Stomach (tissue), 9 donors: ENCODE data around the gene THSD4. TPM values are rescaled to one million over a fixed set of nuclear protein-coding genes. Genes with fewer than 3 reads are reported as not detected.

Experiments used
- DNase-seq, 2 donors: peaks; one replicate each; pipeline versions ENCODE4 v3.0.0 to v3.0.0-alpha.2; 2013 to 2019
- H3K27ac ChIP-seq, 5 donors: fragments of 200-600 bp in 4 of 5; sonication (generic) in 4 of 5; one replicate each; pipeline ENCODE4 v1.5.1; 2013 to 2019; ENCODE audit warnings: mild to moderate bottlenecking in 1 of 5, moderate library complexity in 1 of 5
- H3K27me3 ChIP-seq, 3 donors: fragments of 200-600 bp; sonication (generic); one replicate each; pipeline ENCODE4 v1.5.1; 2017 to 2019; ENCODE audit warnings: mixed run types in 1 of 3
- H3K36me3 ChIP-seq, 4 donors: fragments of 200-600 bp; sonication (generic); 1 replicate in 3 of 4; 2 replicates in 1 of 4; pipeline ENCODE4 v1.5.1; 2016 to 2019
- H3K4me1 ChIP-seq, 4 donors: fragments of 200-600 bp; sonication (generic); one replicate each; pipeline ENCODE4 v1.5.1; 2016 to 2019
- H3K4me3 ChIP-seq, 4 donors: fragments of 200-600 bp; sonication (generic) in 3 of 4; one replicate each; pipeline ENCODE4 v1.5.1; 2016 to 2019; ENCODE audit warnings: mild to moderate bottlenecking in 1 of 4
- H3K9me3 ChIP-seq, 4 donors: fragments of 200-600 bp; sonication (generic); one replicate each; pipeline ENCODE4 v1.5.1; 2016 to 2019
- CTCF ChIP-seq, 7 experiments: fragments of 450-650 bp in 4 of 7; fragments of 200-600 bp in 3 of 7; sonication (generic) in 3 of 7; IDR thresholded peaks; one replicate each; pipeline ENCODE4 v1.5.1; 2016 to 2019; ENCODE audit warnings: antibody characterized with exemption in 7 of 7, control low read depth in 2 of 7, mild to moderate bottlenecking in 1 of 7
- EP300 ChIP-seq: sonication (generic); formaldehyde crosslinking; IDR thresholded peaks from one replicate; pipeline ENCODE4 v1.6.1; 2017; ENCODE audit warnings: antibody characterized with exemption
- POLR2A ChIP-seq, 4 donors: fragments of 450-650 bp; IDR thresholded peaks; one replicate each; pipeline ENCODE4 v1.6.1; 2016; ENCODE audit warnings: antibody characterized with exemption in 4 of 4, control low read depth in 2 of 4, mild to moderate bottlenecking in 1 of 4, moderate library complexity in 1 of 4
- POLR2AphosphoS5 ChIP-seq, 3 donors: sonication (generic); formaldehyde crosslinking; IDR thresholded peaks; one replicate each; pipeline ENCODE4 v1.6.1; 2016; ENCODE audit warnings: antibody characterized with exemption in 3 of 3
- WGBS, 5 donors: extraction: QIAGEN DNeasy Blood & Tissue Kit in 3 of 5; methylation state at CpG; one replicate each; pipeline versions ENCODE4 v1.1.5 to v1.1.7; 2013 to 2018; 5-methylcytosine and 5-hydroxymethylcytosine counted together
- intact Hi-C: fragments of 100-400 bp; cut with DNase I; formaldehyde crosslinking; loops from one replicate; pipeline ENCODE4 v1.15.1; 2023; ENCODE audit warnings: low total_unique reads
- polyA plus RNA-seq, 3 donors: library from polyadenylated mRNA; stranded (reverse); fragments of 200-250 nt; gene quantifications; one replicate each; pipeline ENCODE4 v1.2.3, GENCODE V29; 2013
- total RNA-seq, 5 donors: library from RNA; depleted of rRNA; stranded (reverse); fragments of >200 nt; gene quantifications; one replicate each; pipeline versions ENCODE4 v1.1.0 to v1.2.3, GENCODE V29; 2014 to 2016
- donor health status: healthy with polysubstance abuse.
- donor health status: Bipolar disorder and iron deficiency.
- donor health status: healthy.

The THSD4 gene
- total and polyA plus RNA-seq, 8 donors, result 1.8 to 79.4 (median 22.0) TPM

- Histone ChIP-seq H3K27me3 (no peaks in the 10 kb centered on the region), H3K36me3 (no peaks in the 10 kb centered on the region), H3K9me3 (no peaks in the 10 kb centered on the region), H3K27ac (no peak overlapping the region), H3K4me3 (no peak overlapping the region), H3K4me1 (peaks cover 0 to 5% (median 2%) of the 10 kb centered on the region in 4 donors)
- intact Hi-C loops, result no loop called here
- DNase-seq, result no peak
- TF ChIP-seq POLR2AphosphoS5 (IDR thresholded peaks at IDR 0.05) (no peak), CTCF (IDR thresholded peaks at IDR 0.05) (no peak), EP300 (no peak)
- WGBS, 5 donors, result 72 to 86% (median 77%) methylated on average over 6 of the region's 6 CpGs
Observed at GRCh38 chr15:71798641-71799040, 683.4 kb downstream of the THSD4 start.

GRCh38 chr15:71800190-71800589 is 684.9 kb downstream of the THSD4 start:
- no peak for DNase-seq
- WGBS, 5 donors, result 90 to 93% (median 90%) methylated on average over 3 of the region's 3 CpGs
- Histone ChIP-seq H3K27ac (no peak overlapping the region), H3K9me3 (no peaks in the 10 kb centered on the region), H3K4me1 (peaks cover 0 to 5% (median 2%) of the 10 kb centered on the region in 4 donors), H3K36me3 (no peaks in the 10 kb centered on the region), H3K4me3 (no peak overlapping the region), H3K27me3 (no peaks in the 10 kb centered on the region)
- intact Hi-C loops, result loop anchor here (10.0 kb wide), 1 partner anchor 55 kb away; no protein-coding TSS in a partner anchor
- TF ChIP-seq POLR2A (IDR thresholded peaks at IDR 0.05) (no peak), EP300 (no peak), CTCF (IDR thresholded peaks at IDR 0.05) (no peak), POLR2AphosphoS5 (IDR thresholded peaks at IDR 0.05) (no peak)

GRCh38 chr15:71800835-71801745 is 685.8 kb downstream of the THSD4 start:
- TF ChIP-seq POLR2A (IDR thresholded peaks at IDR 0.05) (no peak), POLR2AphosphoS5 (IDR thresholded peaks at IDR 0.05) (peak in 1 of 3 donors; percentile 25), CTCF (IDR thresholded peaks at IDR 0.05) (peak in 5 of 7 experiments; percentile 75 to 86 (median 80))
- intact Hi-C loops, result loop anchor here (10.0 kb wide), 1 partner anchor 56 kb away; no protein-coding TSS in a partner anchor

GRCh38 chr15:71801935-71802655 is 686.8 kb downstream of the THSD4 start:
- H3K9me3 ChIP-seq, result no peaks in the 10 kb centered on the region
- no peak overlapping the region for H3K27ac ChIP-seq
- H3K36me3 ChIP-seq, result no peaks in the 10 kb centered on the region
- no peak overlapping the region for H3K4me3 ChIP-seq
- peaks cover 0 to 5% (median 2%) of the 10 kb centered on the region in 4 donors for H3K4me1 ChIP-seq
- WGBS, 5 donors, result 94 to 96% (median 95%) methylated on average over 24 of the region's 24 CpGs
- DNase-seq, result no peak
- TF ChIP-seq CTCF (IDR thresholded peaks at IDR 0.05) (no peak), EP300 (no peak), POLR2A (IDR thresholded peaks at IDR 0.05) (no peak), POLR2AphosphoS5 (IDR thresholded peaks at IDR 0.05) (no peak)
- H3K27me3 ChIP-seq, result no peaks in the 10 kb centered on the region
- intact Hi-C loops, result loop anchor here (10.0 kb wide), 1 partner anchor 57 kb away; no protein-coding TSS in a partner anchor

More at GRCh38 chr15:71800835-71801745, 685.8 kb downstream of the THSD4 start:
- no peaks in the 10 kb centered on the region for H3K9me3 ChIP-seq
- H3K4me3 ChIP-seq, result no peak overlapping the region
- H3K4me1 ChIP-seq, result peaks cover 0 to 5% (median 2%) of the 10 kb centered on the region in 4 donors
- peak; percentile 43 to 87 for DNase-seq
- H3K27me3 ChIP-seq, result no peaks in the 10 kb centered on the region
- no peak overlapping the region for H3K27ac ChIP-seq
- WGBS, 5 donors, result 54 to 64% (median 57%) methylated on average over 16 to 17 of the region's 17 CpGs
- H3K36me3 ChIP-seq, result no peaks in the 10 kb centered on the region
